Gastroesophageal sphincter (tissue), 4 donors: Measurements from ENCODE around the gene PDCL3. TPM values are rescaled to one million over a fixed set of nuclear protein-coding genes. Genes with fewer than 3 reads are reported as not detected.

ENCODE experiments used
- ATAC-seq: fragments of 150-250 bp; one replicate; pipeline ENCODE4 v1.9.1; 2016; ENCODE audit warnings: mild to moderate bottlenecking, moderate library complexity
- H3K27ac ChIP-seq, 4 donors: fragments of 200-600 bp; sonication (generic) in 3 of 4; 1 replicate in 3 of 4; 2 replicates in 1 of 4; pipeline ENCODE4 v1.5.1; 2016 to 2019
- H3K27me3 ChIP-seq: fragments of 200-600 bp; sonication (generic); one replicate; pipeline ENCODE4 v1.5.1; 2019
- H3K36me3 ChIP-seq, 2 donors: fragments of 200-600 bp; sonication (generic); one replicate each; pipeline ENCODE4 v1.5.1; 2019; ENCODE audit warnings: control low read depth in 1 of 2
- H3K4me1 ChIP-seq, 3 donors: fragments of 200-600 bp; sonication (generic); 1 replicate in 2 of 3; 2 replicates in 1 of 3; pipeline ENCODE4 v1.5.1; 2016 to 2019; ENCODE audit warnings: control low read depth in 2 of 3
- H3K4me3 ChIP-seq, 2 donors: fragments of 200-600 bp; sonication (generic); one replicate each; pipeline ENCODE4 v1.5.1; 2019; ENCODE audit warnings: mild to moderate bottlenecking in 1 of 2, moderate library complexity in 1 of 2
- H3K9me3 ChIP-seq, 3 donors: fragments of 200-600 bp; sonication (generic); one replicate each; pipeline ENCODE4 v1.5.1; 2017 to 2019; ENCODE audit warnings: control low read depth in 2 of 3
- CTCF ChIP-seq, 4 experiments: fragments of 200-600 bp in 2 of 4; fragments of 450-650 bp in 2 of 4; sonication (generic) in 1 of 4; IDR thresholded peaks; one replicate each; pipeline ENCODE4 v1.5.1; 2017 to 2019; ENCODE audit warnings: antibody characterized with exemption in 4 of 4, mild to moderate bottlenecking in 2 of 4, moderate library complexity in 2 of 4
- EP300 ChIP-seq: sonication (generic); formaldehyde crosslinking; IDR thresholded peaks from one replicate; pipeline ENCODE4 v1.6.1; 2017; ENCODE audit warnings: antibody characterized with exemption, mild to moderate bottlenecking
- POLR2A ChIP-seq, 2 donors: fragments of 450-650 bp; IDR thresholded peaks; one replicate each; pipeline ENCODE4 v1.6.1; 2017; ENCODE audit warnings: antibody characterized with exemption in 2 of 2, mild to moderate bottlenecking in 2 of 2, moderate library complexity in 1 of 2
- POLR2AphosphoS5 ChIP-seq: sonication (generic); formaldehyde crosslinking; IDR thresholded peaks from one replicate; pipeline ENCODE4 v1.6.1; 2017; ENCODE audit warnings: antibody characterized with exemption
- WGBS, 2 donors: methylation state at CpG; one replicate each; pipeline ENCODE4 v1.1.5; 2018; ENCODE audit warnings: low coverage in 1 of 2; 5-methylcytosine and 5-hydroxymethylcytosine counted together
- total RNA-seq, 4 donors: library from RNA; depleted of rRNA; stranded (reverse); fragments of >200 nt; gene quantifications; one replicate each; pipeline ENCODE4 v1.1.0, GENCODE V29; 2016

PDCL3 gene
- total RNA-seq, 4 donors from 2014 or later: 20.5 to 63.8 (median 42.5) TPM

GRCh38 chr2:100615471-100615870 is 52.7 kb downstream of the PDCL3 start:
- Histone ChIP-seq H3K4me3 (no peak overlapping the region), H3K9me3 (no peaks in the 10 kb centered on the region), H3K36me3 (no peaks in the 10 kb centered on the region), H3K27ac (no peak overlapping the region), H3K27me3 (no peaks in the 10 kb centered on the region), H3K4me1 (no peaks in the 10 kb centered on the region)
- 63% methylated on average over 4 of the region's 6 CpGs; no CpG with 5 or more reads in 1 of the 2 donors for WGBS, 2 donors
- no peak for ATAC-seq
- TF ChIP-seq CTCF (IDR thresholded peaks at IDR 0.05) (no peak), POLR2AphosphoS5 (no peak), EP300 (no peak), POLR2A (IDR thresholded peaks at IDR 0.05) (no peak)

GRCh38 chr2:100615886-100616285 is 53.1 kb downstream of the PDCL3 start:
- no peak overlapping the region for H3K4me3 ChIP-seq
- no peak for TF ChIP-seq EP300
- no peak for TF ChIP-seq POLR2A (IDR thresholded peaks at IDR 0.05)
- TF ChIP-seq POLR2AphosphoS5: no peak
- no peak for TF ChIP-seq CTCF (IDR thresholded peaks at IDR 0.05)
- no peaks in the 10 kb centered on the region for H3K27me3 ChIP-seq
- H3K36me3 ChIP-seq: no peaks in the 10 kb centered on the region
- WGBS, 2 donors: 100% methylated on average over 1 of the region's 4 CpGs
- no peak overlapping the region for H3K27ac ChIP-seq
- ATAC-seq: no peak
- H3K4me1 ChIP-seq: no peaks in the 10 kb centered on the region
- H3K9me3 ChIP-seq: no peaks in the 10 kb centered on the region

GRCh38 chr2:100616841-100617390 is 54.1 kb downstream of the PDCL3 start:
- Histone ChIP-seq H3K27ac (no peak overlapping the region), H3K9me3 (no peaks in the 10 kb centered on the region), H3K4me1 (no peaks in the 10 kb centered on the region), H3K27me3 (no peaks in the 10 kb centered on the region), H3K4me3 (no peak overlapping the region), H3K36me3 (no peaks in the 10 kb centered on the region)
- no peak for ATAC-seq
- TF ChIP-seq EP300 (no peak), POLR2A (IDR thresholded peaks at IDR 0.05) (no peak), POLR2AphosphoS5 (no peak), CTCF (IDR thresholded peaks at IDR 0.05) (no peak)
- 87 to 100% methylated on average over 1 to 8 of the region's 8 CpGs for WGBS, 2 donors

- Histone ChIP-seq H3K4me1 (no peaks in the 10 kb centered on the region), H3K27ac (no peak overlapping the region)
Measured at GRCh38 chr2:100619951-100620350, 57.2 kb downstream of the PDCL3 start.

More at GRCh38 chr2:100619951-100620350, 57.2 kb downstream of the PDCL3 start:
- Histone ChIP-seq H3K9me3 (no peaks in the 10 kb centered on the region), H3K4me3 (no peak overlapping the region), H3K27me3 (no peaks in the 10 kb centered on the region), H3K36me3 (no peaks in the 10 kb centered on the region)
- TF ChIP-seq EP300 (no peak), POLR2A (IDR thresholded peaks at IDR 0.05) (no peak), CTCF (IDR thresholded peaks at IDR 0.05) (no peak), POLR2AphosphoS5 (no peak)
- 68 to 89% methylated on average over 6 of the region's 6 CpGs for WGBS, 2 donors
- no peak for ATAC-seq
